Measurements from ENCODE around the gene EVI5L.

- TF ChIP-seq POLR2AphosphoS5 (IDR thresholded peaks at IDR 0.05) (no peak), CTCF (IDR thresholded peaks at IDR 0.05) (no peak)
Measured at GRCh38 chr19:7856679-7857663, 27.0 kb downstream of the EVI5L start.

Data from prostate gland (tissue), 2 donors.